ENCODE results near the gene CNTNAP2. TPM values are rescaled to one million over a fixed set of nuclear protein-coding genes. Genes with fewer than 3 reads are reported as not detected.

The CNTNAP2 gene
- polyA plus RNA-seq, 3 donors = 15.2 to 28.4 (median 19.5) TPM

DNA sequence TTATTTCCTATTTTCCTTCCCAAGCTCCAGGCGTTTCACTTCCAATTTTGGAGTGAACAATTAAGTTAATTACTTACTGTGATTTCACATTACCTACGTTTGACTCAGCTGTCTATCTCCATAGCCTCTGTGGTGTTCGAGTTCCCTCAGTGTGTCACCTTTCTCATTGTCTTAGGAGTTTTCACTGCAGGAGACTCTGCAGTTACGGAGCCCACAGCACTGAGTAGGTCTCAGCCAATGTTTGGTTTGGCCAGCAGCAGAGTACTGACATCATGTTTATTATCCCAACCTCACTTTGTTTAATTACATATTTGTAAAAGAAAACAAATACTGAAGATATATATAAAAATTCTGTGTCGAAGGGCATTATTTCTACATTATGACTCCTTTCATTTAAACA, 1123.9 kb downstream of the CNTNAP2 start:
- no peak for DNase-seq

DNA sequence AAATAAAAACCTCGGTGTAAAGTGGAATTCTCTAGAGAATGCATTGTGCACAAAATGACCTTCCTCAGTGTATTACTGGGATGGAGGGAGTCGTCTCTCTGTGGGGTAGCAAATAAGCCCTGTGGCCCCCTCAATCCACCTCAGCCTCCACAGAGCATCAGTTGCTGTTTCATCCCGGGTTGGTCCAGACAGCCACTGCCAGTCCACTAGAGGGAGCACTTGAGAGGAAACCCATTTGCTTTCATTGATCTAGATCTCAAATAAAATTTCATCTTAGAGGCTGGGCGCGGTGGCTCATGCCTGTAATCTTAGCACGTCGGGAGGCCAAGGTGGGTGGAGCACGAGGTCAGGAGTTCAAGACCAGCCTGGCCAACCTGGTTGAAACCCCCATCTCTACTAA, 1128.7 kb downstream of the CNTNAP2 start:
- DNase-seq = no peak

DNA sequence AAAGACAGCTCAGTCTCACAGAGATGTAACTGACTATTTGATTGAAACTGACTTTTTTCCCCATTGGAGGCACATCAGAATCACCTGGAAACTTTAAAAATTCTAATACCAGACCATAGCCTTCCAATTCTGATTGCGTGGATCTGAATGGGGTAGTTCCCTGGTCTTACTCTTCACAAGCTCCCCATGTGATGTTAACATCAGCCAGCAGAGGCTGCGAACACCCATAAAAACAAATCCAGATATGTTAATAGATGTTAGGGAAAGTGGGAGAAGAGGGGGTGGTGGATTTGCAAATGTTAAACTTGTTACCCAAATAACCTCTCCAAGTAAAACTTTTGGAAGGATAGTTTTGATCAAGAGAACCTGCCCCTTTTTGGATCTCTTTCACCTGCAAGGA, 1133.4 kb downstream of the CNTNAP2 start:
- DNase-seq = no peak

- no peak for DNase-seq
Measured at GRCh38 chr7:147251751-147252325, 1135.2 kb downstream of the CNTNAP2 start.

DNA sequence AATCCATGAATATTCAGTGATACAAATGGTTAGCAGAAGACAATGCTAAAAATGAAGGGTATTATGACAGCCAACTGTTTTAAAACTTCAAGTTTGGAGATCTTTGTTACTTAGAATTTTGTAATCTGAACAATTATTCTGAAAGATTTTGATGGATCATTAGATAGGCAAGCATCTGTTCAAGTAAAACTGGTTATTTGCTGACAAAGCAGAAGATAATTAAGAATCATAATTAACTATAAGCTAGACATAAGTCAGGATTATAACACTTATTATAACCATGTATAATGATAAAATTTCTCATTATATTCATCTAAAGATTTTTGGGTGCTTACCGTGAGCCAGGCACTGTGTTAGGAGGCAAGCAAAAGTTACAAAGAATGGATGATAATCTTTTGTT, 1145.1 kb downstream of the CNTNAP2 start:
- no peak for DNase-seq

DNA sequence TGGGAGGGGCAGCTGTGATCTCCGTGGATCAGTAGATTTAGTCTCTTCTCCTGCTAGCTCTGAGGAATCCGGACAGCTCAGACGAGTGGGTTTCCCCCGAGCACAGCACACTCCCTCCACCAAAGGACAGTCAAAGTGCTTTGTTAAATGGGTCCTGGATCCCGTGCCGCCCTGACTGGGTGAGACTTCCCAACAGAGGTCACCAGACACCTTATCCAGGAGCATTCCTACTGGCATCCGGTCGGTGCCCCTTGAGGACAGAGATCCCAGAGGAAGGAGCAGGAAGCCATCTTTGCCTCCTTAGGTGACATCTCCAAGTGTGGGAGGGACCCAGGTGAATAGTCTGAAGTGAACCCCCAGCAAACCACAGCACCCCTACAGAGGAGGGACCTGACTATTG, 1148.9 kb downstream of the CNTNAP2 start:
- no peak for DNase-seq

DNA sequence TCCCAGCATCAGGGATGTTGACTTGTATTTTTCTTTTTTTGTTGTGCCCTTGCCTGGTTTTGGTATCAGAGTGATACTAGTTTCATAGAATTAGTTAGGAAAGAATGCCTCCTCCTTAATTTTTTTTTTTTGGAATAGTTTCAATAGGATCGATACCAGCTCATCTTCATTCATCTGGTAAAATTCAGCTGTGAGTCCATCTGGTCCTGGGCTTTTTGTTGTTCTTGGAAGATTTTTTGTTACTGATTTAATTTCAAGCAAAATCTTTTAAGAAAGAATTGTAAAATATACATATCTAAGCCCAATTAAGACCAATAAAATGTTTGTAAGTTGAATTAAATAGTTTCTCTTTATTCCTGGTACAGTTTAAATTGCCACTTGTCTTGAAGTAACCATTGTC, 1159.5 kb downstream of the CNTNAP2 start:
- no peak for DNase-seq

GRCh38 chr7:147276783-147277370, 1160.3 kb downstream of the CNTNAP2 start:
- no peak for DNase-seq

GRCh38 chr7:147279514-147279913, 1162.9 kb downstream of the CNTNAP2 start:
- DNase-seq = no peak

- DNase-seq = no peak
Measured at GRCh38 chr7:147279964-147280374, 1163.4 kb downstream of the CNTNAP2 start.

DNA sequence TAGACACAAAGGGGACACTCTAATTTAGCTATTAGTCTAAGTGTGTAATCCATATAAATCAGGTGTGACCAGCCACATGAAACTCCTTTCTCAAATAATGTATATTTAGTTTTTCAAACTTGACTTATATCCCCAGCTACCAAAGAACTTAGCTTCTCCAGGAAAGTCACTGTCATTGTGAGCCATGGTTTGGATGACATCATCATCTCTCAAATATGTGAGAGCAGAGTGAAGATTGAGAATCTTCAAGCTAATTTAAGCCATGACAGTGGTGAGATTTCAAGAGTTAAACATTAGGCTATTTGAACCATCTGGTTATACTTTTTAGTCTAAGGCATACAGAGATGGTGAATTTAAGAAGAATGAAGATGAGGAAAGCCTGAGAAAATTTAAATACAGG, 1165.6 kb downstream of the CNTNAP2 start:
- no peak for DNase-seq

DNA sequence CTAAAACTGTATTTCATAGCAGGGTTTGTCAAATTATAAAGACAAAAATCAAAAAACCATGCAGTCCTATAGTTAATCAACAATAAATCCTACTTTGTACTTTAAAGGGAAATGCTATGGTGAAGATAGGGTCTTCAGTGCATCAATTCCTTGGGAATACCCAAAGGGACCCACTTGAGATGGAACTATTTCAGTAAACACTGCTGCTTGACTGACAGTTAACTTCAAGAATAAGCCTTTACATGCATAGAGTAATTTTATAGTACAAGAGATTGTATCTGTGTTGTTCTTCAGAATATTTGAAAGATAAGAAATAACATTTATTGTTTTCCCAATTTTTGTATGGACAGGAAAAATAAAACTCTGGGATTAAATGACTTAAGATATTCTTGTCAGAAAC, 1179.6 kb downstream of the CNTNAP2 start:
- no peak for DNase-seq

- DNase-seq = no peak
Measured at GRCh38 chr7:147296986-147297385, 1180.4 kb downstream of the CNTNAP2 start.

GRCh38 chr7:147298611-147299043, 1182.0 kb downstream of the CNTNAP2 start:
- peak; percentile 10 for DNase-seq

DNA sequence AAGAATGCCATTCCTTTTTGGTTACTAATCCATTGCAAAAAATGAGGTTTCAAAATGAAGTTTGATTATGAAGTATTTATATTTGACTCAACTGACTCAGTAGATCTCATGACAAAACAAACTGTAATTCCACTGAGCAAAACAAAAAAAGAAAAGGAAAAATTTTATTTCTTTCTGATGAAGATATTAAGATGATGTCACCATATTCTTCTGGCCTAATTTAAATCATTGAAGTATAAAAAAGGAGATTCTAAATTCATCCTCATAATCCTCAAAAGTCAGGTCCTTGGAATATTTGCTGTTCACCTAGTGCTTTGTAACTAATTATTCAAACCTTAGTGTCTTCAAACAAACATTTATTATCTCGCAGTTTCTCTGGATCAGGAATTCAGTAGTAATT, 1183.7 kb downstream of the CNTNAP2 start:
- DNase-seq = no peak

DNA sequence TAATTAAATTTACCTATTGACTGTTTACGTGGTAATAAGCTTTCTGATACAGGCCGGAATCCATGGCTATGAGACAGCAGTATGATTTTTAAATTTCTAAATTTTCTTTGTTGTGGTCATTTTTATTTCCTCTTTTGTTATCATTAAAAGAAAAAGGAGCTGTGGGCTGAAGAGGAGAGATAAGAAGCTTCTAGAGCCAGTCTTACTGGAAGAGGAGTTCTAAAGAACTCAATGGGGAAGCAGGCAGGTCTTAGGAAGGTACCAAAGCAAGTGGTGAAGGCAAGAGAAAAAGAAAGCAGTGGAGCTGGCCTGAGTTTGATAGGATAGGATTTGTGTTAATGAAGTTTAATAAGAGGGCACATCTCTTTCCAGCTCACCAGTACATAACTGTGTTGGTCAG, 1187.8 kb downstream of the CNTNAP2 start:
- DNase-seq = no peak

- DNase-seq = no peak
Measured at GRCh38 chr7:147305827-147306226, 1189.2 kb downstream of the CNTNAP2 start.

DNA sequence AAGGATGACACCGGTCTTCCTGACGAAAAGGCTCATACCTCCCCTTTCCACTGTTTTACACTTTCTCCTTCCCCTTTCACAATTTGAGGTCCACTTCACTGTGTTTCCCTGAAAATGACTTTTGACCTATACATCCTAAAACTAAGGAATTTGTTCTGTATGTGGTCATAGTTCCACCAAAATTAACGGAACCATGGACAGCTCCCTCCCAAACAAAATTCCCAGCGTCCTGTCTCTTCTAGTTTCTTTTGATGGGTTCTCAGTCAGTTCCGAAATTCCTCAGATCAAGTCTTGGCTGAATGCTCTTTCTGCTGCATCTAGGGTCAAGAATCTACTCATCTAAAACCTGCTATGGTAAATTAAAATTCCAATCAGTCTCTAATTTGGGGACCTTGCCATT, 1191.9 kb downstream of the CNTNAP2 start:
- peak; percentile 9 for DNase-seq

DNA sequence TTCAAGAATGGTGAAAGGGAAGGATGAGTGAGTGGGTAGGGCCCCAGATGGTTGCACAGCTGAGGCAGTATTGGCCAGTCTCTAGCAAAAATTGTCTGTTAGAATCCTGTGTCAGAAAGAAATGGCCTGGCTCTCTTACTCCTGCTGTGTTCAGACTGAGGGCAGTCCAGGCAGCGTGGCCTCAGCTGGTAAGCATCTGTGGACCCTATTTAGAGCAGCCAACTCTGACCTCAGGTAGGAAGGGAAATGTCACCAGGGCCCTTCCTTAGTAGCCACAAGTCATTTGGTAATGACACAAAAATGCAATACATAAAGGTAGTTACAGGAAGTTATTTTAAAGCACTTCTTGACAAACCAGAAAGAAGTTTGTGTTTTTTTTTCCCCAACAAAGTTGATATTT, 1194.7 kb downstream of the CNTNAP2 start:
- no peak for DNase-seq

GRCh38 chr7:147321504-147321903, 1204.9 kb downstream of the CNTNAP2 start:
- DNase-seq = no peak

GRCh38 chr7:147332988-147333387, 1216.4 kb downstream of the CNTNAP2 start:
- peak; percentile 7 for DNase-seq

GRCh38 chr7:147363101-147363500, 1246.5 kb downstream of the CNTNAP2 start:
- no peak for DNase-seq

- no peak for DNase-seq
Measured at GRCh38 chr7:147376192-147376591, 1259.6 kb downstream of the CNTNAP2 start.

GRCh38 chr7:147380926-147381325, 1264.3 kb downstream of the CNTNAP2 start:
- no peak for DNase-seq
